Pancreas (tissue), 10 donors: ENCODE results near the gene MEF2B. TPM values are rescaled to one million over a fixed set of nuclear protein-coding genes. Genes with fewer than 3 reads are reported as not detected.

Source experiments
- ATAC-seq, 4 donors: fragments of 200-7000 bp; cut with Tn5 transposase; one replicate each; pipeline versions ENCODE4 v1.8.0 to v1.9.1; 2020; ENCODE audit warnings: mild to moderate bottlenecking in 4 of 4, moderate library complexity in 4 of 4
- DNase-seq, 6 donors: peaks; one replicate each; pipeline ENCODE4 v3.0.0-alpha.2; 2020
- FAIRE-seq: peaks from 2 replicates; lab custom pipeline; 2012; peaks lifted over from hg19 to GRCh38; lab: Jason Lieb, UNC
- H3K27ac ChIP-seq, 4 donors: fragments of 200-600 bp; sonication (generic); 1 replicate in 3 of 4; 2 replicates in 1 of 4; pipeline versions ENCODE4 v1.5.0 to v1.8.0; 2020
- H3K27me3 ChIP-seq, 4 donors: fragments of 200-600 bp; one replicate each; pipeline ENCODE4 v1.8.0; 2021
- H3K36me3 ChIP-seq, 3 donors: fragments of 200-600 bp; sonication (generic) in 1 of 3; one replicate each; pipeline versions ENCODE4 v1.5.0 to v1.8.0; 2020 to 2021
- H3K4me1 ChIP-seq, 3 donors: fragments of 200-600 bp; one replicate each; pipeline ENCODE4 v1.8.0; 2021
- H3K4me3 ChIP-seq, 4 donors: fragments of 200-600 bp; sonication (generic) in 2 of 4; one replicate each; pipeline versions ENCODE4 v1.5.0 to v1.8.0; 2020 to 2021
- H3K9me3 ChIP-seq, 4 donors: fragments of 200-600 bp; one replicate each; pipeline ENCODE4 v1.8.0; 2021
- WGBS, 2 donors: extraction: QIAGEN DNeasy Blood & Tissue Kit; methylation state at CpG; one replicate each; pipeline ENCODE4 v1.1.7; 2013; 5-methylcytosine and 5-hydroxymethylcytosine counted together
- intact Hi-C, 3 donors: fragments of 100-400 bp; cut with DNase I; formaldehyde crosslinking; loops; one replicate each; pipeline versions ENCODE4 v1.11.1 to v1.14.2; 2022
- polyA plus RNA-seq, 2 donors: library from polyadenylated mRNA; stranded (reverse); fragments of 200-250 nt; gene quantifications; one replicate each; pipeline ENCODE4 v1.2.3, GENCODE V29; 2013
- total RNA-seq, 6 donors: library from RNA; stranded (reverse); fragmentation: NEBNext Ultra II Directional in 4 of 6; extraction: Animal tissue kit (Norgen Biotek cat#: 25700) in 4 of 6; gene quantifications; one replicate each; pipeline versions ENCODE4 v1.2.1 to v1.2.4, GENCODE V29; 2021 to 2023
- TF ChIP-seq, protein P1 (sequence below), 4 donors: fragments of 200-600 bp; sonication (generic) in 3 of 4; IDR thresholded peaks; one replicate each; pipeline versions ENCODE4 v1.5.0 to v1.8.0; 2021; ENCODE audit warnings: antibody characterized with exemption in 4 of 4
- donor health status: healthy with polysubstance abuse.
- donor health status: DM: no; HTN: no; CAD: no; lungs with moderate emphysema.
- donor health status: DM: no; HTN: no; CAD: no.
- donor health status: control.
- donor health status: control.
- donor health status: Bipolar disorder and iron deficiency.
- donor health status: DM: yes; HTN: yes; CAD: no.
- donor health status: DM: no; HTN: no; CAD: no.
- donor health status: DM: no; HTN: no; CAD: no.
- donor health status: DM: yes; HTN: yes; CAD: no.

MEF2B gene
- total and polyA plus RNA-seq, 8 donors = 0.34 to 2.8 (median 0.98) TPM

DNA sequence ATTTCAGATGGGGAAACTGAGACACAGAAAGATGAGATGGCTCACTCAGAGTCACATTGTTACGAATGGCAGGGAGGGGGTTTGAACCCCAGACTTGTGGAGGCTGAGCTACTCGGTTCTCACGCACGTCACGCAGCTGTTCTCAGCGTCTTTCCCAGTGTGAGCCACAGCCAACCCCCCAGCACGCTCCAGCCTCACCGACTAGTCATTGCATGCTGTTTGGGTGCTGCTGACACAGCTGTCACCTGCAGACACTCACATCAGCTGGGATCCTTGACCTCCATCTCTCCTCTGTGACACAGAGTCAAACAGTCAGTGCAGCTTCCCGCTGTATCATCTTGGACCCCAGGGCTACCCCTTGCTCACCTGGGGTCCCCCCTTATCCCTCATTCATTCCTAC, 39.3 kb upstream of the MEF2B start:
- no peak for ATAC-seq
- intact Hi-C loops = no loop called here
- 41 to 42% methylated on average over 9 of the region's 9 CpGs for WGBS, 2 donors
- H3K4me1 ChIP-seq = no peaks in the 10 kb centered on the region
- FAIRE-seq = no peak
- TF ChIP-seq, protein P1, sequence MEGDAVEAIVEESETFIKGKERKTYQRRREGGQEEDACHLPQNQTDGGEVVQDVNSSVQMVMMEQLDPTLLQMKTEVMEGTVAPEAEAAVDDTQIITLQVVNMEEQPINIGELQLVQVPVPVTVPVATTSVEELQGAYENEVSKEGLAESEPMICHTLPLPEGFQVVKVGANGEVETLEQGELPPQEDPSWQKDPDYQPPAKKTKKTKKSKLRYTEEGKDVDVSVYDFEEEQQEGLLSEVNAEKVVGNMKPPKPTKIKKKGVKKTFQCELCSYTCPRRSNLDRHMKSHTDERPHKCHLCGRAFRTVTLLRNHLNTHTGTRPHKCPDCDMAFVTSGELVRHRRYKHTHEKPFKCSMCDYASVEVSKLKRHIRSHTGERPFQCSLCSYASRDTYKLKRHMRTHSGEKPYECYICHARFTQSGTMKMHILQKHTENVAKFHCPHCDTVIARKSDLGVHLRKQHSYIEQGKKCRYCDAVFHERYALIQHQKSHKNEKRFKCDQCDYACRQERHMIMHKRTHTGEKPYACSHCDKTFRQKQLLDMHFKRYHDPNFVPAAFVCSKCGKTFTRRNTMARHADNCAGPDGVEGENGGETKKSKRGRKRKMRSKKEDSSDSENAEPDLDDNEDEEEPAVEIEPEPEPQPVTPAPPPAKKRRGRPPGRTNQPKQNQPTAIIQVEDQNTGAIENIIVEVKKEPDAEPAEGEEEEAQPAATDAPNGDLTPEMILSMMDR (IDR thresholded peaks at IDR 0.05) = no peak
- H3K9me3 ChIP-seq = no peaks in the 10 kb centered on the region
- H3K27ac ChIP-seq = no peak overlapping the region
- DNase-seq = no peak
- no peaks in the 10 kb centered on the region for H3K36me3 ChIP-seq
- H3K27me3 ChIP-seq = peaks cover 0 to 21% (median 2%) of the 10 kb centered on the region in 4 donors
- no peak overlapping the region for H3K4me3 ChIP-seq

DNA sequence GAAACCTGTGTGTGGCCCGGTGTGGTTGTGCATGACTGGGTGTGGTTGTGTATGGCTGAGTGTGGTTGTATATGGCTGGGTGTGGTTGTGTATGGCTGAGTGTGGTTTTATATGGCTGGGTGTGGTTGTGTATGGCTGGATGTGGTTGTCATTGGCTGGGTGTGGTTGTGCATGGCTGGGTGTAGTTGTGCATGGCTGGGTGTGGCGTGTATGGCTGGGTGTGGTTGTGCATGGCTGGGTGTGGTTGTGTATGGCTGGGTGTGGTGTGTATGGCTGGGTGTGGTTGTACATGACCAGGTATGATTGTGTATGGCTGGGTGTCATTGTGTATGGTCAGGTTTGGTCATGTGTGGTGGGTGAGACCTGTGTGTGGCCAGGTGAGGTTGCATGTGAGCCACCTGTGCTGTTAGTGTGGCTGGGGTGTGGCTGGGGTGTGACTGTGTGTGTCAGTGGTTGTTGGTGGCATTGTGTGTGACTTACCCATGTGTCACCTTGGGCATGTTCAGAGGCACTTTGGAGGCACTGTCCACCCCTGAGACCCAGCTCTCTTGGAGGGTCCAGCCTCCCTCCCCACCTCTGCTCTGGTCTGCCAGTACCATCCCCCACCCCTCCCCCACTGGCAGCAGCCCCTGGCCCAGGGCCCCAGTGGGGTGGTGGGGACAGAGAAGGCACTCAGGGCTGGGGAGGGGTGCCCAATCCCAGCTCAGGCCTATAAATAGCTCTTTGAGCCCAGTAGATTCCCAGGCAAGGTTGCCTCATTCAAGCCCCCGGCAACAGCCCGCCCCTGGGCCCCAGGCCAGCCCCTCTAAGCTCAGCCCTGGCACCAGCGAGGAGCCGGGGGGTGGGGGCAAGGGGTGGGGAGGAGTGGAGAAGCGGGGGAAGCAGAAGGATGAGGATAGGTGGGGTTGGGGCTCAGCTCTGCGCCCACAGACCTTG, 37.8 kb upstream of the MEF2B start:
- no peaks in the 10 kb centered on the region for H3K36me3 ChIP-seq
- DNase-seq (no peak), FAIRE-seq (no peak), ATAC-seq (no peak)
- no peak overlapping the region for H3K4me3 ChIP-seq
- no peaks in the 10 kb centered on the region for H3K4me1 ChIP-seq
- TF ChIP-seq, protein P1 (IDR thresholded peaks at IDR 0.05) = no peak
- H3K9me3 ChIP-seq = no peaks in the 10 kb centered on the region
- no peak overlapping the region for H3K27ac ChIP-seq
- WGBS, 2 donors = 51 to 57% methylated on average over 8 of the region's 8 CpGs
- peaks cover 0 to 19% (median 2%) of the 10 kb centered on the region in 4 donors for H3K27me3 ChIP-seq
- intact Hi-C loops = no loop called here

DNA sequence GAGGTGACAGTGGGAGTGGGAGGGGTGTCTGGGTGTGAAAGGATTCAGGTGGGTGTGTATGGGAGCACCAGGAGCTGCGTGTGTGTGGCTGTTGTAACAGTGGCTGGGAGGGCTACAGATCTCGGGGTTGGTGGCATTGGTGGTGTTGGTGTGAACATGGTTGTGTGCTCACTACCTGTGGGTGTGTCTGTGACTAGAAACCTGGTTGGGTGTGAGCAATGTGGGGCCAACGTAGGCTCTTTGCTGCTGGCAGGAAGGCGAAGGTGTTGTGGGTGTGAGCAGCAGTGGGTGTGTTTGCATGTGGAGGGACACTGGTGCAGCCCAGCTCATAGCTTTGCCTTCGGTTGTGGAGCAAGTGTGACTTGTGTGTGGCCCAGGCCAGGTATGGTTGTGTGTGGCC, 36.9 kb upstream of the MEF2B start:
- no peak overlapping the region for H3K27ac ChIP-seq
- H3K4me1 ChIP-seq = peaks cover 0 to 7% (median 5%) of the 10 kb centered on the region in 3 donors
- TF ChIP-seq, protein P1 (IDR thresholded peaks at IDR 0.05) = no peak
- intact Hi-C loops = no loop called here
- no peak overlapping the region for H3K4me3 ChIP-seq
- ATAC-seq = no peak
- H3K36me3 ChIP-seq = no peaks in the 10 kb centered on the region
- peaks cover 0 to 9% (median 0%) of the 10 kb centered on the region in 4 donors for H3K27me3 ChIP-seq
- no peaks in the 10 kb centered on the region for H3K9me3 ChIP-seq
- DNase-seq = no peak
- no peak for FAIRE-seq
- 41 to 55% methylated on average over 5 of the region's 5 CpGs for WGBS, 2 donors

DNA sequence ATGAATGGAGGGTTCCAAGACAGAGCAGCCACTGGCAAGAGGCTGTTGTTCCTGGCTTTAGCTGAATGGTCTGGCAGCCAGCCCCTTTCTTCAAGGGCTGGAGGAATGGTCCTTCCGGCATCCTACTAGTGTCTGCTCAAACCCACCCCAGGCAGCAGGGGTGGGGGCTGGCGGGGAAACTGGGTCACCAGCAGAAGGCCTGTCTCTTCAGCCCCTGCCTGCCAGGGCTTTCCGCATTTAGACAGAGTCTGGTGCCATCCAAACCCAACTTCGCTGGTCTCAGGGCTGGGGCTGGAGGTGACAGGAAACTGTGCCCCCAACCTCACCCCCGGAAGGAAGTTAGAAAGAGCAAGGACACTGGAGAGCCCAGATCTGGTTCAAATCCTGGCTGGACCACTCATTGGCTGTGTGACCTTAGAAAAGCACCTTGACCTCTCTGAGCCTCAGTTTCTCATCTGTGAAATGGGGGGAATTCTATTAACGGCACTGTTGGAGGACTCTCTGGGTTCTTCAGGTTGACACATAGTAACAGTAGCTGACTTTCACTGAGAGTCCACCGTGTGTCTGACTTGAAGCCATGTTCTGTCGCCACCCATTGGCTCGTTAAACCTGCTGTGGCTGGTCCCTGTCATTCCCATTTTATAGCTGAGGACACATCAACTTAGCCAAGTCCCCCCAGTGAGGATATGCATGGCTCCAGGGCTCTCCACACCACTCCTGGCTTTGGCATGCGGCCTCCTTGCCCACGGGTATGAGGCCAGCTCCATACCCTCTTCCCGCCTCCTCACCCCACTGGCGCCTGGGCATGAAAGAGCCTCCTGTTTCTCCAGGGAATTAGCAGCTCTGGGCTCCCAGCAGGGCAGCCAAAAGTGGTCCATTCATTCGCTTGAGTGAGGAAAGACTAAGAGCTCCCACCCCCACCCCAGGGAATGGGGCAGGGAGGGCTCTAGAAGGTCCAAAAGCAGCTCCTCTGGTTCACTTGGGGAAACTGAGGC, 35.6 kb upstream of the MEF2B start:
- Histone ChIP-seq H3K27ac (no peak overlapping the region), H3K4me1 (peaks cover 0 to 7% (median 5%) of the 10 kb centered on the region in 3 donors), H3K36me3 (no peaks in the 10 kb centered on the region), H3K9me3 (no peaks in the 10 kb centered on the region), H3K4me3 (no peak overlapping the region), H3K27me3 (no peaks in the 10 kb centered on the region)
- intact Hi-C loops = no loop called here
- 42 to 49% methylated on average over 14 of the region's 14 CpGs for WGBS, 2 donors
- ATAC-seq = no peak
- no peak for FAIRE-seq
- TF ChIP-seq, protein P1 (IDR thresholded peaks at IDR 0.05) = no peak
- no peak for DNase-seq
